PC-9 (cell line): ENCODE data around the gene RDH8. TPM values are rescaled to one million over a fixed set of nuclear protein-coding genes. Genes with fewer than 3 reads are reported as not detected.

ENCODE experiments used
- BruUV-seq: library from RNA; stranded (reverse); fragments of 400-500 nt; replicated peaks from 2 replicates; lab custom pipeline; 2021; lab: Mats Ljungman, UMichigan
- CTCF ChIA-PET: fragments of 300-600 bp; sonication (Branson Sonifier 250); formaldehyde crosslinking; loops from one replicate; lab custom pipeline; 2022; ENCODE audit warnings: antibody characterized with exemption; lab: Charles Lee
- POLR2A ChIA-PET: fragments of 300-600 bp; sonication (Branson Sonifier 250); formaldehyde crosslinking; loops from one replicate; lab custom pipeline; 2022; ENCODE audit warnings: antibody characterized with exemption; ENCODE audit not compliant: unreplicated experiment; lab: Charles Lee
- DNase-seq, 2 experiments: peaks; one replicate each; pipeline versions ENCODE4 v3.0.0 to v3.0.0-alpha.2; 2015 to 2022; ENCODE audit warnings: mixed read lengths in 1 of 2
- H2AFZ ChIP-seq: fragments of 200-600 bp; sonication (generic); 2 replicates; pipeline ENCODE4 v1.8.1; 2017; ENCODE audit warnings: antibody characterized with exemption
- H3F3A ChIP-seq: fragments of 200-600 bp; sonication (generic); 2 replicates; pipeline ENCODE4 v1.8.1; 2017; ENCODE audit warnings: antibody characterized with exemption, mild to moderate bottlenecking, low read depth; ENCODE audit not compliant: insufficient read depth
- H3K27ac ChIP-seq: fragments of 200-600 bp; sonication (generic); 2 replicates; pipeline ENCODE4 v1.6.1; 2016; ENCODE audit warnings: mixed run types
- H3K27me3 ChIP-seq: fragments of 200-600 bp; sonication (generic); 2 replicates; pipeline ENCODE4 v1.6.1; 2016; ENCODE audit warnings: low read depth, mixed run types; ENCODE audit not compliant: insufficient read depth
- H3K36me3 ChIP-seq: fragments of 200-600 bp; sonication (generic); 2 replicates; pipeline ENCODE4 v1.6.1; 2016; ENCODE audit warnings: low read depth, mixed run types
- H3K4me1 ChIP-seq: fragments of 200-600 bp; sonication (generic); replicated peaks from 2 replicates; pipeline ENCODE4 v1.6.1; 2016; ENCODE audit warnings: mixed run types; ENCODE audit not compliant: insufficient read depth
- H3K4me2 ChIP-seq: fragments of 200-600 bp; sonication (generic); 2 replicates; pipeline ENCODE4 v1.6.1; 2017; ENCODE audit warnings: mixed run types
- H3K4me3 ChIP-seq: fragments of 200-600 bp; sonication (generic); 2 replicates; pipeline ENCODE4 v1.6.1; 2016; ENCODE audit warnings: mixed run types
- H3K79me2 ChIP-seq: fragments of 200-600 bp; sonication (generic); 2 replicates; pipeline ENCODE4 v1.6.1; 2017; ENCODE audit warnings: low read depth, mixed run types
- H3K9me2 ChIP-seq: fragments of 200-600 bp; sonication (generic); 2 replicates; pipeline ENCODE4 v1.8.1; 2017; ENCODE audit warnings: mild to moderate bottlenecking; ENCODE audit not compliant: insufficient read depth
- H3K9me3 ChIP-seq: fragments of 200-600 bp; sonication (generic); 2 replicates; pipeline ENCODE4 v1.8.1; 2016; ENCODE audit warnings: low read depth; ENCODE audit not compliant: insufficient read depth
- H4K20me1 ChIP-seq: fragments of 200-600 bp; sonication (generic); 2 replicates; pipeline ENCODE4 v1.8.1; 2017; ENCODE audit not compliant: insufficient read depth
- EZH2 ChIP-seq: fragments of 200-600 bp; sonication (generic); IDR thresholded peaks from 2 replicates; pipeline ENCODE4 v1.8.0; 2017; ENCODE audit warnings: antibody characterized with exemption, low read depth
- intact Hi-C: fragments of 100-400 bp; cut with micrococcal nuclease; formaldehyde crosslinking; loops from one replicate; pipeline ENCODE4 v1.10.0; 2022; ENCODE audit not compliant: unreplicated experiment
- microRNA-seq: library from miRNA; unstranded; fragments of <30 nt; microRNA quantifications from one replicate; pipeline ENCODE4 v1.2.0, GENCODE V29; 2021; ENCODE audit warnings: borderline number of aligned reads, borderline replicate concordance
- total RNA-seq: library from RNA; stranded (reverse); gene quantifications from 2 replicates; pipeline ENCODE4 v1.2.3, GENCODE V29; 2021
- TF ChIP-seq, protein P1 (sequence below): fragments of 200-600 bp; sonication (generic); conservative IDR thresholded peaks from 2 replicates; pipeline ENCODE4 v1.6.1; 2017; ENCODE audit warnings: mixed run types, antibody characterized with exemption, mild to moderate bottlenecking, moderate library complexity

The RDH8 gene
- total RNA-seq, 1 experiment from 2014 or later, result not detected

GRCh38 chr19:10068205-10068604, 54.9 kb downstream of the RDH8 start:
- POLR2A ChIA-PET, result no interaction called here
- Histone ChIP-seq H3K36me3 (no peaks in the 10 kb centered on the region), H3K4me3 (no peak overlapping the region), H2AFZ (no peak overlapping the region), H3K4me2 (no peak overlapping the region), H3F3A (no peaks in the 10 kb centered on the region), H3K79me2 (no peaks in the 10 kb centered on the region), H3K9me3 (no peaks in the 10 kb centered on the region), H4K20me1 (no peaks in the 10 kb centered on the region; the same call in 1 of the 2 replicates), H3K27ac (no peak overlapping the region), H3K27me3 (peaks cover 89% of the 10 kb centered on the region), H3K4me1 (no peaks in the 10 kb centered on the region), H3K9me2 (no peaks in the 10 kb centered on the region)
- no TSS peak for BruUV-seq
- CTCF ChIA-PET, result interaction anchor here (0.5 kb wide), 1 partner anchor 326 kb away, joined by 3 read pairs; no protein-coding TSS in a partner anchor
- TF ChIP-seq, protein P1, sequence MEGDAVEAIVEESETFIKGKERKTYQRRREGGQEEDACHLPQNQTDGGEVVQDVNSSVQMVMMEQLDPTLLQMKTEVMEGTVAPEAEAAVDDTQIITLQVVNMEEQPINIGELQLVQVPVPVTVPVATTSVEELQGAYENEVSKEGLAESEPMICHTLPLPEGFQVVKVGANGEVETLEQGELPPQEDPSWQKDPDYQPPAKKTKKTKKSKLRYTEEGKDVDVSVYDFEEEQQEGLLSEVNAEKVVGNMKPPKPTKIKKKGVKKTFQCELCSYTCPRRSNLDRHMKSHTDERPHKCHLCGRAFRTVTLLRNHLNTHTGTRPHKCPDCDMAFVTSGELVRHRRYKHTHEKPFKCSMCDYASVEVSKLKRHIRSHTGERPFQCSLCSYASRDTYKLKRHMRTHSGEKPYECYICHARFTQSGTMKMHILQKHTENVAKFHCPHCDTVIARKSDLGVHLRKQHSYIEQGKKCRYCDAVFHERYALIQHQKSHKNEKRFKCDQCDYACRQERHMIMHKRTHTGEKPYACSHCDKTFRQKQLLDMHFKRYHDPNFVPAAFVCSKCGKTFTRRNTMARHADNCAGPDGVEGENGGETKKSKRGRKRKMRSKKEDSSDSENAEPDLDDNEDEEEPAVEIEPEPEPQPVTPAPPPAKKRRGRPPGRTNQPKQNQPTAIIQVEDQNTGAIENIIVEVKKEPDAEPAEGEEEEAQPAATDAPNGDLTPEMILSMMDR, result no peak
- no peak for TF ChIP-seq EZH2
- intact Hi-C loops, result no loop called here
- no peak for DNase-seq

DNA sequence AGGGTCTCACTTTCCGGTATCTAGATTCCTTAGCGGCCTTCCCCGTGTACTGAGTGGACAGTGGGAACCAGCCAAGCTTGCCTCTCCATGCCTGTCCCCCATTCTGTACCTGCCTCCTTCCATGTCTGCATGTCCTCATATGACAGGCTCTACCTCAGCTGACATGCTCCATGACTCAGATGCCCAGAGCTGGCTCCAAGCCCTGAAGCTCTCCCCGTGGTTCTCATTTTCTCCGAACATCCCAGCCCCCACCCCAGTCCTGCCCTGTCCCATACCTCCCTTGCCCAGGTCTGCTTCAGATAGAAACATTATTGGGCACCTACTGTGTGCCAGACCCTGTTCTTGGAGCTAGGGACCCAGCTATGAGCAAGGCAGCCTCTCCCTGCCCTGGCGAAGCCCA, 55.8 kb downstream of the RDH8 start:
- Histone ChIP-seq H3F3A (no peaks in the 10 kb centered on the region), H2AFZ (no peak overlapping the region), H3K27me3 (peaks cover 87% of the 10 kb centered on the region), H3K79me2 (no peaks in the 10 kb centered on the region), H3K27ac (no peak overlapping the region), H4K20me1 (no peaks in the 10 kb centered on the region; the same call in 1 of the 2 replicates), H3K4me2 (no peak overlapping the region), H3K4me1 (no peaks in the 10 kb centered on the region), H3K9me3 (0 out of 2 replicates have a peak, but pooled peaks cover 1% of the 10 kb centered on the region), H3K4me3 (no peak overlapping the region), H3K36me3 (no peaks in the 10 kb centered on the region), H3K9me2 (no peaks in the 10 kb centered on the region)
- BruUV-seq, result no TSS peak
- ChIA-PET CTCF (interaction anchor here (0.7 kb wide), 1 partner anchor 975 kb away, joined by 8 read pairs; no protein-coding TSS in a partner anchor), POLR2A (no interaction called here)
- no peak for DNase-seq
- intact Hi-C loops, result no loop called here
- no peak for TF ChIP-seq EZH2
- TF ChIP-seq, protein P1, result no peak

GRCh38 chr19:10070730-10071446, 57.6 kb downstream of the RDH8 start:
- Histone ChIP-seq H3K4me3 (no peak overlapping the region), H3K9me3 (0 out of 2 replicates have a peak, but pooled peaks cover 3% of the 10 kb centered on the region), H2AFZ (no peak overlapping the region), H3K27ac (no peak overlapping the region), H3K36me3 (no peaks in the 10 kb centered on the region), H3K79me2 (no peaks in the 10 kb centered on the region), H3K9me2 (no peaks in the 10 kb centered on the region), H4K20me1 (no peaks in the 10 kb centered on the region; the same call in 1 of the 2 replicates), H3K4me1 (no peaks in the 10 kb centered on the region), H3K4me2 (no peak overlapping the region), H3F3A (no peaks in the 10 kb centered on the region), H3K27me3 (peaks cover 75% of the 10 kb centered on the region)
- POLR2A ChIA-PET, result no interaction called here
- CTCF ChIA-PET, result no interaction called here
- intact Hi-C loops, result no loop called here
- no peak for DNase-seq
- BruUV-seq, result no TSS peak
- TF ChIP-seq EZH2, result no peak
- TF ChIP-seq, protein P1, result no peak

Small RNAs within 50 kb of the gene (microRNA-seq; reads per million reads assigned to microRNA genes)
- gene MIR5589, result not detected

Other genes starting within 250 kb of the RDH8 start
- gene ZNF846, start 244.7 kb upstream of the RDH8 start, total RNA-seq, result 8.3 and 9.6 TPM in 2 replicates
- gene FBXL12, start 194.4 kb upstream of the RDH8 start, total RNA-seq, result 30.7 and 35.8 TPM in 2 replicates
- 400 and 403 TPM in 2 replicates for gene UBL5, start 185.6 kb upstream of the RDH8 start, total RNA-seq
- gene PIN1, start 178.2 kb upstream of the RDH8 start, total RNA-seq, result 72.2 and 74.1 TPM in 2 replicates
- 3.4 and 6.2 TPM in 2 replicates for gene OLFM2, start 77.0 kb upstream of the RDH8 start, total RNA-seq
- not detected in 2 replicates for gene COL5A3, start 3.0 kb upstream of the RDH8 start, total RNA-seq
- gene SHFL, start 72.8 kb downstream of the RDH8 start, total RNA-seq, result 25.6 and 30.6 TPM in 2 replicates
- not detected in 2 replicates for gene ANGPTL6, start 89.2 kb downstream of the RDH8 start, total RNA-seq
- gene PPAN, start 92.9 kb downstream of the RDH8 start, total RNA-seq, result 38.4 and 41.0 TPM in 2 replicates
- gene P2RY11, start 98.2 kb downstream of the RDH8 start, total RNA-seq, result 23.7 and 27.4 TPM in 2 replicates
- gene EIF3G, start 106.4 kb downstream of the RDH8 start, total RNA-seq, result 195 and 234 TPM in 2 replicates
- 111 and 117 TPM in 2 replicates for gene DNMT1, start 181.5 kb downstream of the RDH8 start, total RNA-seq
- 6.9 and 7.3 TPM in 2 replicates for gene S1PR2, start 217.8 kb downstream of the RDH8 start, total RNA-seq
- 96.4 and 98.2 TPM in 2 replicates for gene MRPL4, start 238.7 kb downstream of the RDH8 start, total RNA-seq